ENCODE results near the gene PIK3R3. TPM values are rescaled to one million over a fixed set of nuclear protein-coding genes. Genes with fewer than 3 reads are reported as not detected.

Gene PIK3R3
- total RNA-seq, 1 donor: 6.1 TPM

- no peak overlapping the region for H3K4me3 ChIP-seq (ENCODE audit: low read depth, low read length)
- no peak for TF ChIP-seq CTCF (IDR thresholded peaks at IDR 0.05; ENCODE audit: insufficient read depth, low read length)
- no peak for DNase-seq (ENCODE audit: low read depth)
These were observed 4.3 kb upstream of the PIK3R3 start for GRCh38 chr1:46136711-46137110.

GRCh38 chr1:46134660-46135331 is 2.4 kb upstream of the PIK3R3 start:
- no peak overlapping the region for H3K4me3 ChIP-seq (ENCODE audit: low read depth, low read length)
- no peak for TF ChIP-seq CTCF (IDR thresholded peaks at IDR 0.05; ENCODE audit: insufficient read depth, low read length)
- DNase-seq (ENCODE audit: low read depth): peak; percentile 92

GRCh38 chr1:46133781-46134350 is 1.4 kb upstream of the PIK3R3 start:
- TF ChIP-seq CTCF (IDR thresholded peaks at IDR 0.05; ENCODE audit: insufficient read depth, low read length): no peak
- DNase-seq (ENCODE audit: low read depth): no peak
- H3K4me3 ChIP-seq (ENCODE audit: low read depth, low read length): peak overlapping the region; percentile 80

- no peak for TF ChIP-seq CTCF (IDR thresholded peaks at IDR 0.05; ENCODE audit: insufficient read depth, low read length)
- DNase-seq (ENCODE audit: low read depth): no peak
- H3K4me3 ChIP-seq (ENCODE audit: low read depth, low read length): peak overlapping the region; percentile 80
These were observed 791 bp upstream of the PIK3R3 start for GRCh38 chr1:46133181-46133658.

GRCh38 chr1:46131712-46132528 is 509 bp downstream of the PIK3R3 start:
- H3K4me3 ChIP-seq (ENCODE audit: low read depth, low read length): peak overlapping the region; percentile 75
- no peak for TF ChIP-seq CTCF (IDR thresholded peaks at IDR 0.05; ENCODE audit: insufficient read depth, low read length)
- peak; percentile 35 for DNase-seq (ENCODE audit: low read depth)

- no peak for TF ChIP-seq CTCF (IDR thresholded peaks at IDR 0.05; ENCODE audit: insufficient read depth, low read length)
- peak overlapping the region; percentile 75 for H3K4me3 ChIP-seq (ENCODE audit: low read depth, low read length)
- peak; percentile 36 for DNase-seq (ENCODE audit: low read depth)
These were observed 1.3 kb downstream of the PIK3R3 start for GRCh38 chr1:46131093-46131492.
